ENCODE results near the gene COL20A1.
"Not testable (repeated sequence)": the region's sequence is repeated elsewhere in the genome, so short reads cannot be mapped to it uniquely, and the experiment has no call there.

Gene COL20A1

DNA sequence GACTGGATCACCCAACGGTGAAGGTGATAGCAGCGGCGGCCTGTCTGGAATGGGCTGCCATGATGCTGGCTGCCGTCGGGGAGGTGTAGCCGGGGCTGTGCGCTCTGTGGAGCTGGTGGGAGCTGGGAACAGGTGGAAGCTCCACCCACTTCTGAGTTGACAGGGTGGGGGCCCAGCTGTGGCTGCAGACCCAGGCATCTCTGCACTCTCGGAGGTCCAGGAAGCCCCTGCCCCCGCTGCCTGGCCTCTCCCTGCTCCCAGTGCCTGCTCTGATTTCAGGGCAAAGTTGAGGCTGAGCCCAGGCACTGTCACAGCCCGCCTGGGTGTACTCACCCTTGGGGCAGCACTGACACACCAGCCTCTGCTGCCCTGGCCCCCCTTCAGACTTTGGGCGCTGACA lies 86.3 kb downstream of the COL20A1 start:
- no peak for DNase-seq

DNA sequence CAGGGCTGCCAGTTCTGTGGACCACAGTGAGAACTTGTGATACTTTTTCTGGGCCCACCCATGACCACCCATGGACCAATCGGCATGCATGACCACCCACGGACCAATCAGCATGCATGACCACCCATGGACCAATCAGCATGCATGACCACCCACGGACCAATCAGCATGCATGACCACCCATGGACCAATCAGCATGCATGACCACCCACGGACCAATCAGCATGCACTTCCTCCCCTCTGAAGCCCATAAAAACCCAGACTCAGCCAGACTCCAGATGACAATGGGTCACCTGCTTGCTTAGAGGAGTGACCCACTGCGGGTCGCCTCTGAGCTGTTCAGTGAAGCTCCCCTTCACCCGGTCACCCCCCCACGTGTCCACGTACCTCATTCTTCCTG lies 86.9 kb downstream of the COL20A1 start:
- not testable (repeated sequence) for DNase-seq

DNA sequence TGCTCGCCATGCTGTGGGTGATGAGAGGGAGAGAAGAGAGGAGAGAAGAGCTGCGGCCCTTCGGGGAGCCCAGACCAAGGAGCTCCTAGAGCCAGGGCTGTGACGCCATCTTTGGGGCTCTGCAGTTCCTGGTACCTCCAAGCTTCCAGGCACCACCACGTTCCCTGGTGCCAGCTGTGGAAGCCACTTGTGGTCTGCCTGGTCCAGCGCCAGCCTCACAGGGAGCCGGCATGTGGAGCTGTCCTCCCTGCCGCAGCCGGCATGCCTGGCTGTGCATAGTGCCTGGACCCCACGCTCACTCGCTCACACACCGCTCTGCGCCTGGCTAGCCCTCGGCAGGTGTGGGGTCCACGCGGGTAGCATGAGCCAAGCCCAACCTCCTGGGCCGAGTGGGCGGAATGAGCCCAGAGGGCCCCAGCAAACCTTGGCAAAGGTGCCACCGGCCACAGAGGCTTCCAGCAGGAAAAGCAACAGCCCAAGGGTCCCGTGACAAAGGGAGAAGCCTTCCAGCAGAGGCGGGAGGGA lies 87.4 kb downstream of the COL20A1 start:
- no peak for DNase-seq

DNA sequence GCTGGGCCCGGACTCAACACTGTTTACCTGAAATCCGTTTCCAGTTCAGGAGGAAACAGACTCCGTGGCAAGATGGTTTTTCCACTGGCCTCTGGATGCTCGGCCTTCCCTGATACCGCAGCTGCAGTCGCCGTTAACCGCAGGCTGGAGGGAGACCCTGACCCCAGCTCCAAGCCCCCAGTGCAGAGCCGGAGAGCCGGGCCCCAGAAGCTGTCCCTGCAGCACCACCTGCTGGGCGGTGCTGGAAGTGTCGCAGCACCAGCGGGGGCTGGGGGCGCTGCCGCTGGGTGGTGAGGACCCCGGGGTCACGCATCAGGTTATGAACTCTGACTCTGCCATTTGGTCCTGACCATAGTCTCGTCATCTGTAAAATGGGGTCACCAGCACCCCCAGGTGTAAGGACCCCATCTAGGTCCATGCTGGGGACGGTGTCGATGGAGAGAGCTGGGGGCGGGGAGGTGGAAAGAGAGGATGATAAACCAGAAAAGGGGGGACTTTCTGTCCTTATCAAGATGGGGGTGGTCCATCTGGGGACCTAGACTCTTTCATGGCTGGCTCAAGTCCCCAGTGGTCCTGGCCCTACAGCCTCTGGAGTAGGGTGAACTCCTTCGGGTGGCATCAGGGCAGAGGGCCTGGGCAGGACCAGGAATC lies 88.9 kb downstream of the COL20A1 start:
- peak; percentile 29 to 37 for DNase-seq

DNA sequence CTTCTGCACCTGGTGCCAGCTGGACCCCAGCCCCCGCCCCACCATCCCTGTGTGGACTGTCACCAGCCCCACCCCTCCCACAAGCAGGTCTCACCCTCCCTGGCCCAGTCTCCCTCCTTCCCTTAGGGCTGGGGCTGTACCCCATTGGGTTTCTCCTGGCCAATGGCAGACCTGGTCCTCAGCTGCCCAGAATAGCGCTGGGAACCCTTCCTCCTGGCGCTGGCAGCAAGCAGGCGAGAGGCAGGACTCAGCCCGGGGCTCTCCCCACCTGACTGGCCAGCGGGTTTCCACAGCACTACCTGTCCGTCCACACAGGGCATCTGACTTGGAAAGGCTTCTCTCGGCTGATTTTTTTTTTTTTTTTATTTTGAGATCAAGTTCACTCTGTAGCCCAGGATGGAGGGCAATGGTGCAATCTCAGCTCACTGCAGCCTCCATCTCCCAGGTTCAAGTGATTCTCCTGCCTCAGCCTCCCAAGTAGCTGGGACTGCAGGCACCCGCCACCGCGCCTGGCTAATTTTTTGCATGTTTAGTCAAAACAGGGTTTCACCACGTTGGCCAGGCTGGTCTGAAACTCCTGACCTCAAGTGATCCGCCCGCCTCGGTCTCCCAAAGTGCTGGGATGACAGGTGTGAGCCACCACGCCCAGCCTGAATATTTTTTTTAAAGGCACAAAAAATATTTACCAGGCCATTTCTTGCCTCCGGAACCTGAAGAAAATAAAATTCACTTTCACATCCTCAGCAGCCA lies 89.7 kb downstream of the COL20A1 start:
- no peak for DNase-seq

DNA sequence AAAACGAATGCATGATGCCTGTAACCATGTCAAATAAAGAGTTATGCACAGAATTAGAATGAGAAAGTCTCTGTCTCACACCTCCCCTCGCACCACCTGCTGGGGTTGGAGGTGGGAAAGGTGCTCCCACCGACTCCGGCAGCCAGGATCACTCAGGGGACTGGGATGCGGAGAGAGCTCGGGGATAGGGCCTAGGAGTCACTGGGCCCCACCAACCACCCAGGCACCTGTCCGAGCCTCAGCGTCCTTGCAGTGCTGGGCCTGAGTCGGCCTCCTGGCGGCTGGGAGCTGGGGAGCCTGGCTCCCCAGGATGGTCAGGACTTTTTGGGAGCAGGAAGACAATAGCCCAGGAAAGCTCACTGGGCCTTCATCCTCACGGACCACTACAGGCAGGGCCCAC lies 90.6 kb downstream of the COL20A1 start:
- no peak for DNase-seq

DNA sequence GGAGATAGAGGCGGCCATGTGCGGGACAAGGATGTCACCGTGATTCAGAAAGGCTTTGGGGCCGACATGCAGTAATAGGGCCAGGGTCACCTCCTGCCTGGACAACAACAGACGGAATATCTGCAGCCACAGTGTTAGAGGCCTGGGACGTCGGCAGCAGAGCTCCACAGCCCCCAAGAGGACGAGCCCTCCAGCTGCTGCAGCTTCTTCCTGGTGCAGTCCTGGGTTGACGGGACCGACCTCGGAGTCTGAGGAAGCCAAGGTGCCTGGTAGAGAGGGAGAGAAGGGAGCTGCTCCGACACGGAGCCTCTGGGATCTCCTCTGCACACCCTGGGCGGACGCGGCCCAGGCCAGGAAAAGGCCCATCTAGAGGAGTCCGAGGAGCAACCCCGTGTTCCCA lies 91.3 kb downstream of the COL20A1 start:
- DNase-seq, result no peak

Data from activated CD4-positive, alpha-beta T cell treated with anti-CD3 and anti-CD28 coated beads, Interleukin-2, amount 50 U/mL, for 48 hours (primary cell).